GM12892 (cell line): ENCODE measurements around the gene TMEM202.

ENCODE experiments used
- POLR2A ChIP-seq: IDR thresholded peaks from 2 replicates; pipeline ENCODE4 v1.6.1; 2011; ENCODE audit warnings: low read depth, low read length, control low read depth
- POLR2AphosphoS5 ChIP-seq: IDR thresholded peaks from 2 replicates; pipeline ENCODE4 v1.6.1; 2011; ENCODE audit warnings: low read depth, low read length, control low read depth
- TAF1 ChIP-seq: IDR thresholded peaks from 2 replicates; pipeline ENCODE4 v1.6.1; 2011; ENCODE audit warnings: low read depth, mild to moderate bottlenecking, control low read depth, low read length, borderline replicate concordance

- TF ChIP-seq POLR2A (no peak), TAF1 (no peak), POLR2AphosphoS5 (no peak)
Measured at GRCh38 chr15:72353266-72353665, 44.8 kb upstream of the TMEM202 start.
